HFF-Myc (cell line): ENCODE results near the gene ATCAY.
"Not testable (repeated sequence)": the region's sequence is repeated elsewhere in the genome, so short reads cannot be mapped to it uniquely, and the experiment has no call there.

ENCODE experiments used
- DNase-seq: peaks from one replicate; pipeline ENCODE4 v3.0.0-alpha.2; 2011; ENCODE audit warnings: low read depth; ENCODE audit errors: extremely low read depth
- H3K4me3 ChIP-seq: replicated peaks from 2 replicates; pipeline ENCODE4 v1.5.1; 2011; ENCODE audit warnings: low read depth, mild to moderate bottlenecking, control low read depth, low read length
- CTCF ChIP-seq: IDR thresholded peaks from 2 replicates; pipeline ENCODE4 v1.5.1; 2012; ENCODE audit warnings: mild to moderate bottlenecking, low read depth, low read length, control low read depth; ENCODE audit errors: missing control alignments

The ATCAY gene

GRCh38 chr19:3966051-3967017 is 85.8 kb downstream of the ATCAY start:
- TF ChIP-seq CTCF, result no peak
- no peak for DNase-seq
- no peak overlapping the region for H3K4me3 ChIP-seq

DNA sequence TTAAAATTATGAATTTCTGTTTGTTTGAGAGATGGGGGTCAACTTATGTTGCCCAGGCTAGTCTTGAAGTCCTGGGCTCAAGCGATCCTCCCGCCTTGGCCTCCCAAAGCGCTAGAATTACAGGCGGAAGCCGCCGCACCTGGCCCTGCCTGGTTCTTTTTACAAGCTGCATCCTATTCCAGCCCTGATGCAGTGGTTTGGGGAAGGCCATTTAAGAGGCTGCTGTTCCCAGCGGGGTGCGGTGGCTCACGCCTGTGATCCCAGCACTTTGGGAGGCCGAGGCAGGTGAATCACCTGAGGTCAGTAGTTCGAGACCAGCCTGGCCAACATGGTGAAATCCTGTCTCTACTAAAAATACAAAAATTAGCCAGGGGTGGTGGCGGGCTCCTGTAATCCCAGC is 87.5 kb downstream of the ATCAY start:
- 0 out of 2 replicates have a peak overlapping the region, but pooled peaks have one; percentile 4 for H3K4me3 ChIP-seq

DNA sequence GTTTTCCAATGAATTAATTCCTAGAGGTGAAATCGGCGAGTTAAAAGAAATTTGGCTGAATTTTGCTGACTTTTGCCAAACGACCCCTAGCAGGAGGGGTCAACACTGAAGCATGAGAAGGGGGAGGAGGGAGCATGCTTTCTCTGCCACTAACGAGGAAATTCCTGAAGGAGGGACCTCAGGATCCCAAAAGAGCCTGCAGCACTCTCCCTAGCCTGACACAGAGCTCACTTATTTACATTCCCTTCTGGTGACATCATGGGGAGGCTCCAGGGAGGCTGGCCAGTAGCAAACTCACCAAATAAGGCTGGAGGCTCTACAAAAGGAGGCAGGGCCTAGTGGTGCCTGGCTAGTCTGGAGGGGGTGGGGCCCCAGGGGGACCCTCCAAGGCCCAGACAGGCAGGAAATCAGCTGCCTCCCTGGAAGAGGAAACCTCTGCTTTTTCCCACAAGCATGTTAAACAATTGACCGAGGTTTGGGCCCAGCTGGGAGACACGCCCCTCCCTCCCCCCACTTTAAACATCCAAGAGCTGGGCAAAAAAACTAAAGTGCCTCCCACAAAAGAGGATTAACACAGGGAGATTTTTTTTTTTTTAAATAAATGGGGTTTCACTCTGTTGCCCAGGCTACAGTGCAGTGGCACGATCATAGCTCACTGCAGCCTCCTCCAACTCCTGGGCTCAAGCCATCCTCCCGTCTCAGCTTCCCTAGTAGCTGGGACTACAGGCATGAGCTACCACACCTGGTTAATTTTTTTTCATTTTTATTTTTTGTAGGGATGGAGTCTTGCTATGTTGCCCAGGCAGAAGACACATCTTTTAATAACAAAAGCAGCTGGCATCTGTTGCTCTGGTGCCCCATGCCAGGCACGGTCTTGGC is 88.3 kb downstream of the ATCAY start:
- H3K4me3 ChIP-seq, result peak overlapping the region; percentile 84
- no peak for TF ChIP-seq CTCF
- peak; percentile 100 for DNase-seq

More for the DNA sequence above, 87.5 kb downstream of the ATCAY start:
- DNase-seq, result not testable (repeated sequence)

GRCh38 chr19:3969435-3970312 is 89.2 kb downstream of the ATCAY start:
- TF ChIP-seq CTCF, result peak; percentile 23
- H3K4me3 ChIP-seq, result peak overlapping the region; percentile 84
- no peak for DNase-seq

GRCh38 chr19:3970313-3970807 is 89.9 kb downstream of the ATCAY start:
- peak overlapping the region; percentile 84 for H3K4me3 ChIP-seq
- DNase-seq, result no peak
- no peak for TF ChIP-seq CTCF

GRCh38 chr19:3970808-3971598 is 90.5 kb downstream of the ATCAY start, which contains the start of gene DAPK3:
Gene DAPK3 (minus strand): TSS chr19:3971099. CDS start chr19:3969735, 1,364 bp downstream.
- no peak for TF ChIP-seq CTCF
- DNase-seq, result peak; percentile 95
- H3K4me3 ChIP-seq, result peak within 1 kb of the TSS; percentile 84
